ENCODE data around the gene PALM. TPM values are rescaled to one million over a fixed set of nuclear protein-coding genes. Genes with fewer than 3 reads are reported as not detected.
"Not testable (repeated sequence)": the region's sequence is repeated elsewhere in the genome, so short reads cannot be mapped to it uniquely, and the experiment has no call there.

PALM gene
- total RNA-seq, 1 donor from 2014 or later, result 130 TPM

GRCh38 chr19:699885-700284 lies 8.8 kb upstream of the PALM start:
- DNase-seq (ENCODE audit: low spot score); intact Hi-C loops (cut with DNase I); ATAC-seq: not testable (repeated sequence)

- ATAC-seq; intact Hi-C loops (cut with DNase I); DNase-seq (ENCODE audit: low spot score): not testable (repeated sequence)
Measured at GRCh38 chr19:702847-703246, 5.9 kb upstream of the PALM start.

- DNase-seq (ENCODE audit: low spot score) (no peak), ATAC-seq (peak; percentile 14)
- intact Hi-C loops (cut with DNase I), result no loop called here
Measured at GRCh38 chr19:703329-703650, 5.4 kb upstream of the PALM start.

GRCh38 chr19:703651-704446 lies 4.9 kb upstream of the PALM start:
- intact Hi-C loops (cut with DNase I), result no loop called here
- ATAC-seq (peak; percentile 82), DNase-seq (ENCODE audit: low spot score) (peak; percentile 94)

GRCh38 chr19:704447-704741 lies 4.3 kb upstream of the PALM start:
- intact Hi-C loops (cut with DNase I), result no loop called here
- DNase-seq (ENCODE audit: low spot score), result no peak
- ATAC-seq, result no peak

- intact Hi-C loops (cut with DNase I), result no loop called here
- ATAC-seq, result peak; percentile 18
- DNase-seq (ENCODE audit: low spot score), result peak; percentile 67
Measured at GRCh38 chr19:709196-709964, 645 bp downstream of the PALM start.

GRCh38 chr19:709965-710571 lies 1.3 kb downstream of the PALM start:
- peak; percentile 74 for ATAC-seq
- DNase-seq (ENCODE audit: low spot score), result peak; percentile 75
- intact Hi-C loops (cut with DNase I), result no loop called here

GRCh38 chr19:710767-711166 lies 2.0 kb downstream of the PALM start:
- ATAC-seq (peak; percentile 34), DNase-seq (ENCODE audit: low spot score) (peak; percentile 69)
- intact Hi-C loops (cut with DNase I), result no loop called here

GRCh38 chr19:711254-711653 lies 2.5 kb downstream of the PALM start:
- DNase-seq (ENCODE audit: low spot score) (no peak), ATAC-seq (no peak)
- intact Hi-C loops (cut with DNase I), result no loop called here

- intact Hi-C loops (cut with DNase I), result no loop called here
- DNase-seq (ENCODE audit: low spot score) (no peak), ATAC-seq (no peak)
Measured at GRCh38 chr19:715347-715746, 6.6 kb downstream of the PALM start.

- ATAC-seq (peak; percentile 27), DNase-seq (ENCODE audit: low spot score) (peak; percentile 62)
- intact Hi-C loops (cut with DNase I), result no loop called here
Measured at GRCh38 chr19:718251-718951, 9.7 kb downstream of the PALM start.

- peak; percentile 88 for ATAC-seq
- DNase-seq (ENCODE audit: low spot score), result peak; percentile 84
- intact Hi-C loops (cut with DNase I), result no loop called here
Measured at GRCh38 chr19:718991-719512, 10.3 kb downstream of the PALM start.

GRCh38 chr19:719636-720344 lies 11.1 kb downstream of the PALM start:
- intact Hi-C loops (cut with DNase I), result no loop called here
- DNase-seq (ENCODE audit: low spot score) (peak; percentile 70), ATAC-seq (peak; percentile 14)

GRCh38 chr19:720345-721160 lies 11.8 kb downstream of the PALM start:
- peak; percentile 37 for ATAC-seq
- intact Hi-C loops (cut with DNase I), result no loop called here
- DNase-seq (ENCODE audit: low spot score), result peak; percentile 69

- DNase-seq (ENCODE audit: low spot score) (no peak), ATAC-seq (peak; percentile 0)
- intact Hi-C loops (cut with DNase I), result no loop called here
Measured at GRCh38 chr19:722553-723101, 13.9 kb downstream of the PALM start.

- ATAC-seq, result no peak
- intact Hi-C loops (cut with DNase I), result no loop called here
- DNase-seq (ENCODE audit: low spot score), result no peak
Measured at GRCh38 chr19:723247-723646, 14.5 kb downstream of the PALM start.

GRCh38 chr19:723714-724113 lies 15.0 kb downstream of the PALM start:
- DNase-seq (ENCODE audit: low spot score), result no peak

More at GRCh38 chr19:723714-724113, 15.0 kb downstream of the PALM start:
- no peak for ATAC-seq
- intact Hi-C loops (cut with DNase I), result no loop called here

All from sciatic nerve (tissue), 2 donors.